SK-N-SH (cell line): ENCODE measurements around the gene CACNA1D. TPM values are rescaled to one million over a fixed set of nuclear protein-coding genes. Genes with fewer than 3 reads are reported as not detected.

Source experiments
- CTCF ChIA-PET: fragments of 300-600, 350-600 bp; formaldehyde crosslinking; extraction: SDS; loops from one replicate; lab custom pipeline; 2021; lab: Yijun Ruan, JAX
- POLR2A ChIA-PET: fragments of 350-600 bp; sonication (Branson Sonifier 250); formaldehyde crosslinking; extraction: SDS; loops from one replicate; lab custom pipeline; 2020; ENCODE audit warnings: antibody characterized with exemption, inconsistent platforms; lab: Yijun Ruan, JAX
- DNase-seq: peaks from one replicate; pipeline ENCODE4 v3.0.0; 2012
- H2AFZ ChIP-seq: fragments of 200-600 bp; sonication (generic); 2 replicates; pipeline ENCODE4 v1.8.1; 2016; ENCODE audit warnings: antibody characterized with exemption, mild to moderate bottlenecking, low read depth
- H3F3A ChIP-seq: fragments of 200-600 bp; sonication (generic); replicated peaks from 2 replicates; pipeline ENCODE3; 2016; ENCODE audit warnings: antibody characterized with exemption, mild to moderate bottlenecking; ENCODE audit not compliant: insufficient read depth
- H3K27ac ChIP-seq, 2 experiments: fragments of 200-500 bp in 1 of 2; fragments of 200-600 bp in 1 of 2; sonication (Bioruptor generic) in 1 of 2; sonication (generic), shearing (Covaris generic) in 1 of 2; 2 replicates each; pipeline versions ENCODE4 v1.5.1 to v1.6.1; 2014 to 2016; ENCODE audit warnings: low read depth in 2 of 2, inconsistent platforms in 1 of 2, low read length in 1 of 2, mild to moderate bottlenecking in 1 of 2, mixed read lengths in 1 of 2
- H3K27me3 ChIP-seq: fragments of 200-600 bp; sonication (generic), shearing (Covaris generic); 2 replicates; pipeline ENCODE4 v1.6.1; 2016; ENCODE audit warnings: mixed run types; ENCODE audit not compliant: insufficient read depth
- H3K36me3 ChIP-seq, 2 experiments: fragments of 200-500 bp in 1 of 2; fragments of 200-600 bp in 1 of 2; sonication (Bioruptor generic) in 1 of 2; sonication (generic) in 1 of 2; replicated peaks in 1 of 2; 2 replicates each; pipeline versions ENCODE3 to v1.5.1; 2014 to 2016; ENCODE audit warnings: low read length in 1 of 2, mild to moderate bottlenecking in 1 of 2; ENCODE audit not compliant: insufficient read depth in 2 of 2, control insufficient read depth in 1 of 2
- H3K4me1 ChIP-seq, 2 experiments: fragments of 200-500 bp in 1 of 2; fragments of 200-600 bp in 1 of 2; sonication (Bioruptor generic) in 1 of 2; sonication (generic), shearing (Covaris generic) in 1 of 2; 2 replicates each; pipeline versions ENCODE4 v1.5.1 to v1.6.1; 2014 to 2016; ENCODE audit warnings: low read depth in 1 of 2, low read length in 1 of 2, mixed run types in 1 of 2; ENCODE audit not compliant: insufficient read depth in 2 of 2, control insufficient read depth in 1 of 2
- H3K4me2 ChIP-seq: fragments of 200-600 bp; sonication (generic), shearing (Covaris generic); 2 replicates; pipeline ENCODE4 v1.6.1; 2017; ENCODE audit warnings: mixed run types
- H3K4me3 ChIP-seq, 2 experiments: fragments of 200-500 bp in 1 of 2; fragments of 200-600 bp in 1 of 2; sonication (Bioruptor generic) in 1 of 2; sonication (generic), shearing (Covaris generic) in 1 of 2; 2 replicates each; pipeline versions ENCODE4 v1.5.1 to v1.8.1; 2014 to 2016; ENCODE audit warnings: low read depth in 2 of 2, inconsistent platforms in 1 of 2, low read length in 1 of 2, mild to moderate bottlenecking in 1 of 2, mixed read lengths in 1 of 2, moderate library complexity in 1 of 2
- H3K79me2 ChIP-seq: fragments of 200-600 bp; sonication (generic); 2 replicates; pipeline ENCODE4 v1.8.1; 2017; ENCODE audit warnings: mild to moderate bottlenecking; ENCODE audit not compliant: insufficient read depth
- H3K9ac ChIP-seq: fragments of 200-600 bp; sonication (generic); 2 replicates; pipeline ENCODE4 v1.6.1; 2017; ENCODE audit warnings: mixed run types
- H3K9me2 ChIP-seq: fragments of 200-600 bp; sonication (generic); 2 replicates; pipeline ENCODE4 v1.6.1; 2017; ENCODE audit warnings: mixed run types
- H3K9me3 ChIP-seq: fragments of 200-600 bp; sonication (generic); 2 replicates; pipeline ENCODE4 v1.6.1; 2017; ENCODE audit warnings: mixed run types, mild to moderate bottlenecking, moderate library complexity
- H4K20me1 ChIP-seq: fragments of 200-600 bp; sonication (generic); 2 replicates; pipeline ENCODE4 v1.6.1; 2017; ENCODE audit warnings: mild to moderate bottlenecking, mixed run types; ENCODE audit not compliant: insufficient read depth
- CTCF ChIP-seq: fragments of 200-600 bp; sonication (generic); IDR thresholded peaks from 2 replicates; pipeline ENCODE4 v1.6.1; 2017; ENCODE audit warnings: antibody characterized with exemption, mild to moderate bottlenecking, moderate library complexity
- ELF1 ChIP-seq: IDR thresholded peaks from 2 replicates; pipeline ENCODE4 v1.4.0; 2012
- EP300 ChIP-seq, 2 experiments: IDR thresholded peaks; 2 replicates each; pipeline versions ENCODE4 v1.4.0 to v1.6.1; 2012; ENCODE audit warnings: borderline replicate concordance in 1 of 2, low read depth in 1 of 2, low read length in 1 of 2
- EZH2phosphoT487 ChIP-seq: fragments of 200-600 bp; sonication (generic); IDR thresholded peaks from 2 replicates; pipeline ENCODE4 v1.6.1; 2017; ENCODE audit warnings: low read depth, mixed run types, mild to moderate bottlenecking, antibody characterized with exemption, moderate library complexity, borderline replicate concordance
- FOSL2 ChIP-seq: IDR thresholded peaks from 2 replicates; pipeline ENCODE4 v1.4.0; 2012; ENCODE audit warnings: low read depth, mild to moderate bottlenecking, moderate library complexity, borderline replicate concordance
- FOXM1 ChIP-seq: IDR thresholded peaks from 2 replicates; pipeline ENCODE4 v1.4.0; 2012; ENCODE audit warnings: low read depth, mild to moderate bottlenecking
- GABPA ChIP-seq: IDR thresholded peaks from 2 replicates; pipeline ENCODE4 v1.4.0; 2012; ENCODE audit warnings: low read depth, mild to moderate bottlenecking
- GATA2 ChIP-seq: sonication (generic); formaldehyde crosslinking; IDR thresholded peaks from 2 replicates; pipeline ENCODE4 v1.5.0; 2020; ENCODE audit warnings: mild to moderate bottlenecking, missing genetic modification reagents
- IRF3 ChIP-seq: fragments of 150-350 bp; IDR thresholded peaks from 2 replicates; pipeline ENCODE4 v1.6.1; 2016; ENCODE audit warnings: mild to moderate bottlenecking, low read depth, low read length
- MXI1 ChIP-seq: IDR thresholded peaks from 2 replicates; pipeline ENCODE4 v1.6.1; 2012; ENCODE audit warnings: mild to moderate bottlenecking, low read depth, low read length, improper control_type of control experiment
- NFIC ChIP-seq: IDR thresholded peaks from 2 replicates; pipeline ENCODE4 v1.4.0; 2012; ENCODE audit warnings: borderline replicate concordance
- RCOR1 ChIP-seq: fragments of 150-350 bp; IDR thresholded peaks from 2 replicates; pipeline ENCODE4 v1.6.1; 2017; ENCODE audit warnings: antibody characterized with exemption, low read length
- SMC3 ChIP-seq: IDR thresholded peaks from 2 replicates; pipeline ENCODE4 v1.6.1; 2012; ENCODE audit warnings: low read depth, low read length, improper control_type of control experiment
- TEAD4 ChIP-seq: IDR thresholded peaks from 2 replicates; pipeline ENCODE4 v1.4.0; 2012; ENCODE audit warnings: mild to moderate bottlenecking, borderline replicate concordance; ENCODE audit not compliant: insufficient read depth
- USF1 ChIP-seq: IDR thresholded peaks from 2 replicates; pipeline ENCODE4 v1.4.0; 2012; ENCODE audit warnings: low read depth, borderline replicate concordance
- USF2 ChIP-seq: fragments of 150-350 bp; IDR thresholded peaks from 2 replicates; pipeline ENCODE4 v1.6.1; 2017; ENCODE audit warnings: antibody characterized with exemption, low read length, low read depth, borderline replicate concordance
- YY1 ChIP-seq: IDR thresholded peaks from 2 replicates; pipeline ENCODE4 v1.4.0; 2012; ENCODE audit warnings: low read depth, mild to moderate bottlenecking
- ZBTB33 ChIP-seq: IDR thresholded peaks from 2 replicates; pipeline ENCODE4 v1.4.0; 2012; ENCODE audit warnings: low read depth, borderline replicate concordance
- WGBS: methylation state at CpG from one replicate; pipeline ENCODE4 v1.1.6; 2017; ENCODE audit warnings: low lambda C conversion rate; 5-methylcytosine and 5-hydroxymethylcytosine counted together
- polyA plus RNA-seq, 3 experiments: library from polyadenylated mRNA; depleted of rRNA; stranded (reverse); fragments of >200 nt; gene quantifications; 2 replicates each; pipeline ENCODE4 v1.2.3, GENCODE V29; 2012

Gene CACNA1D
- polyA plus RNA-seq, 1 of the 3 experiments (the other 2 are of a cell fraction): 0.12 TPM

- H3K9me2 ChIP-seq: peaks cover 2% of the 10 kb centered on the region; the same call in 1 of the 2 replicates
- no peaks in the 10 kb centered on the region for H3K27me3 ChIP-seq
- H3K79me2 ChIP-seq: no peaks in the 10 kb centered on the region
- TF ChIP-seq ELF1: no peak
- no peak for TF ChIP-seq TEAD4
- TF ChIP-seq USF1: no peak
- no peak for TF ChIP-seq EP300 (IDR thresholded peaks at IDR 0.05; ENCODE audit: borderline replicate concordance in 1 of 2, low read depth in 1 of 2, low read length in 1 of 2)
- no peak for TF ChIP-seq FOSL2
- TF ChIP-seq CTCF: no peak
- no peak for TF ChIP-seq EZH2phosphoT487
- no peak for TF ChIP-seq NFIC
- no peak for TF ChIP-seq USF2
- TF ChIP-seq GABPA: no peak
- TF ChIP-seq SMC3: no peak
- TF ChIP-seq, all 33 proteins: peak for 0
- Histone ChIP-seq H2AFZ (no peak overlapping the region), H3F3A (no peaks in the 10 kb centered on the region), H3K4me3 (no peak overlapping the region), H3K4me2 (no peak overlapping the region), H4K20me1 (no peaks in the 10 kb centered on the region), H3K4me1 (no peaks in the 10 kb centered on the region), H3K27ac (no peak overlapping the region), H3K9ac (no peak overlapping the region), H3K9me3 (no peaks in the 10 kb centered on the region), H3K36me3 (peaks cover 16 to 49% of the 10 kb centered on the region in 2 experiments)
- 92% methylated on average over 4 of the region's 4 CpGs for WGBS
- CTCF ChIA-PET: no interaction called here
- DNase-seq: no peak
- POLR2A ChIA-PET: no interaction called here
Observed at GRCh38 chr3:53860196-53860595, 365.8 kb downstream of the CACNA1D start.

GRCh38 chr3:53862241-53862640 lies 367.8 kb downstream of the CACNA1D start:
- H2AFZ ChIP-seq: no peak overlapping the region
- peaks cover 16 to 62% of the 10 kb centered on the region in 2 experiments for H3K36me3 ChIP-seq
- no peak overlapping the region for H3K4me2 ChIP-seq
- no peaks in the 10 kb centered on the region for H3K9me3 ChIP-seq
- H3K27me3 ChIP-seq: no peaks in the 10 kb centered on the region
- TF ChIP-seq MXI1 (no peak), YY1 (no peak), ZBTB33 (no peak), USF1 (no peak), EP300 (IDR thresholded peaks at IDR 0.05; ENCODE audit: borderline replicate concordance in 1 of 2, low read depth in 1 of 2, low read length in 1 of 2) (no peak), ELF1 (no peak), RCOR1 (no peak), GATA2 (no peak), IRF3 (no peak), FOXM1 (no peak), FOSL2 (no peak)
- peaks cover 2% of the 10 kb centered on the region; the same call in 1 of the 2 replicates for H3K9me2 ChIP-seq
- H3K9ac ChIP-seq: no peak overlapping the region
- no peaks in the 10 kb centered on the region for H3F3A ChIP-seq
- ChIA-PET CTCF (no interaction called here), POLR2A (no interaction called here)
- no peak overlapping the region for H3K4me3 ChIP-seq
- no peaks in the 10 kb centered on the region for H3K4me1 ChIP-seq
- no peak for DNase-seq
- H3K27ac ChIP-seq: no peak overlapping the region
- H3K79me2 ChIP-seq: no peaks in the 10 kb centered on the region
- WGBS: 88% methylated on average over 3 of the region's 3 CpGs
- H4K20me1 ChIP-seq: no peaks in the 10 kb centered on the region
